GM12873 (cell line): ENCODE measurements around the gene HIF3A.

Experiments used
- CTCF ChIP-seq: IDR thresholded peaks from 2 replicates; pipeline ENCODE4 v1.5.1; 2012; ENCODE audit warnings: low read depth, mild to moderate bottlenecking, moderate library complexity, low read length, control low read depth; ENCODE audit not compliant: insufficient read depth; ENCODE audit errors: missing control alignments

HIF3A gene

GRCh38 chr19:46298479-46299003 is 1.7 kb downstream of the HIF3A start:
- no peak for TF ChIP-seq CTCF

GRCh38 chr19:46299004-46299509 is 2.2 kb downstream of the HIF3A start:
- no peak for TF ChIP-seq CTCF

GRCh38 chr19:46299695-46300094 is 2.9 kb downstream of the HIF3A start:
- TF ChIP-seq CTCF, result no peak

DNA sequence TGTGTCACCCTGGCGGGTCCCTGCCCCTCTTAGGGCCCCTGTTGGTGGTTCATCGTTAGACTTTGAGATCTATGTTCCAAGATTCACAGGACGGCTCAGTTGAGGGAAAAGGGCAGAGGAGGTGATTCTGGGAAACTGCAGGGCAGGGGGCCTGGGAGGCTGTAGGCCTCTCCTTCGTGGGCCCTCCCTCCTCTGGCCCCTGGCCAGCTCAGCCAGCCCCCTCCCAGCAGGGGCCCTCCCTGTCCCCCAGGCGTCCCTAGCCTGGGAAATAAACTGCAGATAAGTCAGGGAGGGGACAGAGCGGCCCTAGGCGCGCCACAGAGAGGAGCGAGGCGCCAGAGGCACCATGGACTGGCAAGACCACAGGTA is 6.5 kb downstream of the HIF3A start:
- TF ChIP-seq CTCF, result no peak

- TF ChIP-seq CTCF, result no peak
Measured at GRCh38 chr19:46303691-46304397, 7.0 kb downstream of the HIF3A start.

GRCh38 chr19:46306501-46306900 is 9.7 kb downstream of the HIF3A start:
- TF ChIP-seq CTCF, result no peak

DNA sequence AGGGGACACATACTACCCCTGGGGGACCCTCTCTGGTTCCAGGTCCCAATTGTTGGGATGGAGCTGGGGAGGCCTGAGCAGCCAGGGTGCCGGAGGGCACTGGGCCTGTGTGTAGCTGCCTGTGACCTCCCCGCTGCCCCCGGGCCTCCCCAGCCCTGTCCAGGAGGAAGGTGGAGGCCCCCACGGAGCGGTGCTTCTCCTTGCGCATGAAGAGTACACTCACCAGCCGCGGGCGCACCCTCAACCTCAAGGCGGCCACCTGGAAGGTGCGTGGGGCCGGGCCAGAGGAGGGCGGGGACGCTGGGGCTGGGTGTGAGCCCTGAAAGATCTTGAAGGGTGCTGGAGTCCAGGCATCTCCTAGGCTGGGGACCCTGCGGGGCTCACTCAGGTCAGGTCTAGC is 11.7 kb downstream of the HIF3A start:
- no peak for TF ChIP-seq CTCF
